GM21717 (cell line): ENCODE measurements around the gene MGAT4B.

ENCODE experiments used
- ATAC-seq: cut with Tn5 transposase; IDR thresholded peaks from one replicate; pipeline ENCODE4 v1.9.1; 2021; ENCODE audit warnings: mild to moderate bottlenecking, moderate library complexity; ENCODE audit not compliant: unreplicated experiment

Gene MGAT4B

DNA sequence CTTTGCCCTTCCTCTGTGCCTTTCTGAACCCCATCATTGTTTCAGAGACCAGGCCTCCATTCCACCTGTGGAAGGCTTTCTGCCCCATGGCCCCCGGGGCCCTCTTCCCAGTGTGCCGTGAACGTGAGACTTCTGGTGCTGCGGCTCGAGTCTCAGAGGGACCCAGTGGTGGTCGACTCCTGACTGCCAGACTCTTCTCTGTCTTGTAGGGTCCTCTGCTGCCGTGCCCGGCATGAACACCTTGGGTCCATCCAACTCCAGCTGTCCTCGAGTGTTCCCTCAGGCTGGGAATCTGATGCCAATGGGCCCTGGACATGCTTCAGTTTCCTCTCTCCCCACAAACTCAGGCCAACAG is 33.0 kb downstream of the MGAT4B start:
- no peak for ATAC-seq

DNA sequence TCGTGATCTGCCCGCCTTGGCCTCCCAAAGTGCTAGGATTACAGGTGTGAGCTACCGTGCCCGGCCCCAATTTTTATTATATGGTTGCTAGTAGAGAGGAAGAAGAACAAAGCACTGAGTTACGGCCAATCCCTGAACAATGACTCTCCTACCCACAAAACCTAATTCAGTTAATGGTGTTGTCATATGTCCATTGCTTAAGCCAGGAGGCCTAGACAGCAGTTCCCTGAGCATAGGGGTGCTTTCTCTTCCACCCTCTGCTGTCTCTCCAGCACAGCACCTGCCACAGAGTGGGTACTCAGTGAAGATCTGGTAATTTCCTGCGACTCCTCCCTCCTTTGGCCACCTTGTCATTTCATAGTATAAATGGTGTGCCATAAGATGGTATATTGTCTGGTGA is 34.3 kb downstream of the MGAT4B start:
- ATAC-seq, result no peak

- ATAC-seq, result no peak
These were observed 35.3 kb downstream of the MGAT4B start for GRCh38 chr5:179771311-179771895.

- no peak for ATAC-seq
These were observed 36.9 kb downstream of the MGAT4B start for GRCh38 chr5:179769796-179770195.

DNA sequence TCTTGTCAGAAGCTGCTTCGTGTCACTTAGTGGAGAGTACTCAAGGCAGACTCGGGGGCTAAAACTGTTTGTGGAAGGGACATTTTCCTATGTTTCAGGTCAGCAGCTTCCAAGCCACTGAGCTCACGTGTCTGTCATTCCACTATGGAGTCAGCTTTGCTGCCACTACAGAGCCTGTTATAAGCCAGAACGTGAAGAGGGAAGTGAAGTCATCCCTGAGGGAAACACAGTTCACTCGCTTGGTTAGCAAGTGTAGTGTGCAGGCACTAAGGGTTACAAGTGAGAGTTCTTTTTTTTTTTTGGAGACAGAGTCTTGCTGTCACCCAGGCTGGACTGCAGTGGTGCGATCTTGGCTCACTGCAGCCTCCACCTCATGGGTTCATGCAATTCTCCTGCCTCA is 37.4 kb downstream of the MGAT4B start:
- no peak for ATAC-seq

- ATAC-seq, result no peak
These were observed 38.2 kb downstream of the MGAT4B start for GRCh38 chr5:179768326-179769085.

DNA sequence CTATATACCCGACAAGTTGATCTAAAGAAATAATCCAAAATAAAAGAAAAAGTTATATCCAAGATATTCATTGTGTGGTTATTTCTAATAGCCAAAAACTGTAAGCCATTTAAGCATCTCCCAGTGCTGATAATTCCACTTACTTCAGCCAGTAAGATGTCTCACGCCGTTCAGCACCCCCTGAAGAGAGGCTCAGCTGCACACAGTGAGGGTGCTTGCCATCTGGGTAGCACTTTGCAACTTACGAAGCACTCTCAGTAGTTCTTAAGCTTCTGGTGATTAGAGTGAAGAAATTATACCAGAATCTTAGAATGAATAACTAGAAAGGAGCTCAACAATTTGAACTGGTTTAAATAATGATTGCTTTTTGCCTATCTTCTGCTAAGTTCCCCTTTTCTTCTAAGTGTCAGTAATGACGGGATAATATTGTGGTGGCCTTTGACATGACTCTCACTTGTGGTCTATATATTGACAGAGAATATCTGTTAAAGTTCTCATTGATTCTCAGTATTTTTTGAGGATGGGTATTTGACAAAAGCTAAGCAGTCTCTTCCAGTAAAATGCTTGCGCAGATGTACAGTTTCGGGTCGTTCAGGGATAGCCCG is 39.1 kb downstream of the MGAT4B start:
- no peak for ATAC-seq

DNA sequence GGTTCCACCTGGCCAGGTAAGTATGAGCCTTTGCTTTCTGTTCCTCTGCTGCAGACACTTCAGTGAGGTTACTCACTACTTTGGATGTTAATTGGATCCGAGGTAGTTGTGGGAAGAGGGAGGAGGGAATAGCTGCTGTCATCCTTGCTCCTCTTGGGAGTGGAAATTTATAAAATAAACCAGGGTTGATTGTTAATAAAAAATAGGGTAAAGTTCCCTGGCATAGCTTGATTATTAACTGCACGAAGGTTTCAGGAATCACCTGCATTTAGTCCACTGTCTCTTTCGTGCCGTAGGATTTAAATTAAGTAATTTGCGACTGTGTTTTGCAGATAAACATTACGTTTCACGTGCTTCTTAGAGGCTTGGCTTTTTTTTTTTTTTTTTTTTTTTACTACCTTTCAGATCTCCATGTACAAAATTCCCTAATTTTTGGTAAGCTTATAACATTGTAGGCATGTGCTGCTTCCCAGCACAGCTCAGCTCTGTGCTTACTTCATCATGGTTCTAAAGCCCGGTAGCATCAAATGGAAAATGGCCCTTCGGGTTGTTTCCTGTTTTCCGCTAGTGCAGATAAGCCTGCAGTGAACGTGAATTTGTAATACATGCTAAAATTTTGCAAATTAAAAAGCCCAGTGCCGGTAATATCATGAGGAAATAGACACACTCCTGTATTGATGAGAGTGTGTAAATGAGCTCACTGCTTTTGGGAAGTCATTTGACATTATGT is 39.8 kb downstream of the MGAT4B start:
- no peak for ATAC-seq

DNA sequence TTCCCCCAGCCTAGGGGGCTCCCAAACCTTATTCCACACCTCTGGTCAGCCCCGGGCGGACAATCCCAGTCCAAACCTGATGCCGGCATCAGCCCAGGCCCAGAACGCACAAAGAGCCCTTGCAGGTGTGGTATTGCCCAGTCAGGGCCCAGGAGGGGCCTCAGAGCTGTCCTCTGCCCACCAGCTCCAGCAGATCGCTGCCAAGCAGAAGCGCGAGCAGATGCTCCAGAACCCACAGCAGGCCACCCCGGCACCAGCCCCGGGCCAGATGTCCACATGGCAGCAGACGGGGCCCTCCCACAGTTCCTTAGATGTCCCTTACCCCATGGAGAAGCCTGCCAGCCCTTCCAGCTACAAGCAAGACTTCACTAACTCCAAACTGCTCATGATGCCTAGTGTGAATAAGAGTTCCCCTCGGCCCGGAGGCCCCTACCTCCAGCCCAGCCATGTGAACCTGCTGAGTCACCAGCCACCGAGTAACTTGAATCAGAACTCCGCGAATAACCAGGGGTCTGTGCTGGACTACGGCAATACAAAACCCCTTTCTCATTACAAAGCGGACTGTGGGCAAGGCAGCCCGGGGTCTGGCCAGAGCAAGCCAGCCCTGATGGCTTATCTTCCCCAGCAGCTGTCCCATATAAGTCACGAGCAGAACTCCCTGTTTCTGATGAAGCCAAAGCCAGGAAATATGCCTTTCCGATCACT is 40.5 kb downstream of the MGAT4B start:
- ATAC-seq, result no peak

DNA sequence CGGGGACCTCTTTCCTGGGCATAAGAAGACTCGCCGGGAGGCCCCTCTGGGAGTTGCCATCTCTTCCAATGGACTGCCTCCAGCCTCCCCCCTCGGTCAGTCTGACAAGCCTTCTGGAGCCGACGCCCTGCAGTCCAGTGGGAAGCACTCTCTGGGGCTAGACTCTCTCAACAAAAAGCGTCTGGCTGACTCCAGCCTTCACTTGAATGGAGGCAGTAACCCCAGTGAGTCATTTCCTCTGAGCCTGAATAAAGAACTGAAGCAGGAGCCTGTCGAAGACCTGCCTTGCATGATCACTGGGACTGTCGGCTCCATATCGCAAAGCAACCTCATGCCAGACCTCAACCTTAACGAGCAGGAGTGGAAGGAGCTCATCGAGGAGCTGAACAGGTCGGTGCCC is 41.3 kb downstream of the MGAT4B start:
- no peak for ATAC-seq

DNA sequence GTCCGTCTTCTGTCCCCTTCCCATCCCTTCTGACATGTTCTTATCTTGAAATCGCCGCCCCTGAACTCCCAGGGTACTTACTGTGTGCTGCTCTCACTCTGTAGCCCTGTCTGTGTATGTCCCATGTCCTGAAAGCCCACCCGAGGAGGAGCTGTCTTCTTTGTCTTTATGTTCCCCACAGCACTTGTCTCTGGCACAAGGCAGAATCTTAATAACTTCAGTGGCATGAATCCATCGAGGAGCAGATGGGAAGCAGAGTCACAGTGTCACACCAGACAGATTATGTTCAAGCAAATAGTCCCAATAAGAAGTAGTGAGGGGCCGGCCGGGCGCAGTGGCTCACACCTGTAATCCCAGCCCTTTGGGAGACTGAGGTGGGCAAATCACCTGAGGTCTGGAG is 42.6 kb downstream of the MGAT4B start:
- ATAC-seq, result no peak

DNA sequence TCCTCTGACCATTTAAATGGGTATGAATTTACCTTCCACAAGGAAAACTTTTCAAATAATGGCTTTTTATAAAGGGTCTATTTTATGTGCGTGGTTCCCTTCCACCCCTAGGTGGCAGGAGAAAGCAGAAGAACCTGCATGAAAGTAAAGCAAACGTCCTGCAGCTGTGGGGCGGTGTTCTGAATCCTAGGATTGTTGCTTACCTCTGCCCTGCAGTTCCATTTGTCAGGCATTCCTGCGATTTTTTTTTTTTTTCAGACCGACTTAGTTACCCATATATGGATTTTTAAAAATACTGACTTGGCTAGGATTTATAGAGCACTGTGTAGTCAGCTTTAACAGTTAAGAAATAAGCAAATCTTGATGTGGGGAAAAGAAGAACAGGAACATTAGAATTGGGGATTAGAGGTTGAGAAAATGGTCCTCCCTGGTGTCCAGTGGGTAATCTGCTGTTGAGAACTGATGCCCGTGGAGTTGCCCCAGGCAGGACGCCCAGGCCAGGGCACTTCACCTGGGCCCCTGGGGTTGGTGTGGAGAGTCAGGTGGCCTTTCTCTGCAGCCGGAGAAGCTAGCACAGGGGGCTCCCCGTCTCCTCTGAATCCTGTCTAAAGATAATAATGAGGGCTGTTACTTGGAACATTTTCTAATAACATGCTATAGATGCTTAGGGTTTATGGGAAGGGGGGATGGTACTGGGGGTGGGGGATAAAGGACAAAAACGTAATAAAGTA is 43.3 kb downstream of the MGAT4B start:
- ATAC-seq, result peak; percentile 53

- no peak for ATAC-seq
These were observed 43.9 kb downstream of the MGAT4B start for GRCh38 chr5:179762781-179763176.

- peak; percentile 44 for ATAC-seq
These were observed 44.4 kb downstream of the MGAT4B start for GRCh38 chr5:179762079-179762780.

DNA sequence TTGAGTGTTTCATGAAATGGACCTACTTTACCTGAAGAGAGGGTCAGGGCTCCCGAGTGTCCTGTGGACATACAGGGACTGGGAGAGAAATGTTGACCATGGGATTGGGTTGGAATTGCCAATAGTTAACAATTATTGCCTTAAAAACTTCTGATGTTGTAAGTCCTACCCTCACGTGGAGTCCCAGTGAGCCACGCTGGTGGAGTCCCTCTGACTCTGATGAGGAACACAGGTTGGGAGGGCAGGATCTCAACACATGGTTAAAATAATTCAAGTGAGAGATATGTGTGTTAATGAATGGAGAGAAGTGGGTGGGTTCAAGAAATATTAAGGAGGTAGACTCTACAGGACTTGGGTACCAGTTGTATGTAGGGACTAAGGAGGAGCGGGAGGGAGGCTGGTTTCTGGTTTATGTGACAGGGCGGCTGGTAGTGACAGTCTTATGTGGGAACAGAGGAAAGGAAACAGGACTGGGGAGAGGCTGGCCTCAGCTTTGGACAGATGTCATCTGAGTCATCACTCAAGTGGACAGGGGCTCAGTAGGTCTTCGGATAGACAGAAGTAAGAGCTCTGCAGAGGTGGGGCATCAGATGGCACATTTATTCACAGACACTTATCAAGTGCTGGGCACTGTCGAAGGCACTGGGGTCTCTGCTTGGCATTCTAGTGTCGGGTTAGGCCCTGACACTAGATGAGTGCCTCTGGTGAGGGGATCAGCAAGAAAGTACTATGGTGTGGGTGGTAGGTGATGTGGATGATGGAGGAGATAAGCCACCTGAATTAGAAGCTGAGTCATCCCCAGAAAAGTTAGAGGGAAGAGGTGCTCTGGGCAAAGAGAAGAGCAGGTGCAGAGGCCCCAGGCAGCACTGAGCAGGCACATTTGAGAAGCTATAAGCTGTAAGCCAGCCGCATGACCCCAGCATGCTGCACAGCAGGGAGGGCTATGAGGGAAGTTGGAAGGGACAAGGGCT is 46.8 kb downstream of the MGAT4B start:
- ATAC-seq, result no peak

DNA sequence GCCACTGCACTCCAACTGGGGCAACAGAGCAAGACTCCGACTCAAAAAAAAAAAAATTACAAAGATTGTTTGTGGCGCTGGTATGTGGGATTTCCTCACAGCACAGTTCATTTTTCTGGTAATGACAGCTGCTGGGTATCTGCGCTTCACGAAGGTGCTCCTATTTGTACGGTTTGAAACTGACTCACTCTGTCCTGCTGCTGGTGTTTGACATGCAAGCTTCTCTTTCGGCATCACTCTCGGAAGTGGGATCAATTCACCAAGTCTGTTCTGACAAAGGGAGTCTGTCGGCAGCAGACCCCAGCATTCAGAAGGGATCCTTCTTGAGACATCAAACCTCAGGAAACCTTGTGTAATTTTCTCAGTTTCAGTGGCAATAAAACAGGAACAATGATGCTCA is 47.7 kb downstream of the MGAT4B start:
- ATAC-seq, result no peak

GRCh38 chr5:179755022-179755421 is 51.6 kb downstream of the MGAT4B start:
- ATAC-seq, result no peak

DNA sequence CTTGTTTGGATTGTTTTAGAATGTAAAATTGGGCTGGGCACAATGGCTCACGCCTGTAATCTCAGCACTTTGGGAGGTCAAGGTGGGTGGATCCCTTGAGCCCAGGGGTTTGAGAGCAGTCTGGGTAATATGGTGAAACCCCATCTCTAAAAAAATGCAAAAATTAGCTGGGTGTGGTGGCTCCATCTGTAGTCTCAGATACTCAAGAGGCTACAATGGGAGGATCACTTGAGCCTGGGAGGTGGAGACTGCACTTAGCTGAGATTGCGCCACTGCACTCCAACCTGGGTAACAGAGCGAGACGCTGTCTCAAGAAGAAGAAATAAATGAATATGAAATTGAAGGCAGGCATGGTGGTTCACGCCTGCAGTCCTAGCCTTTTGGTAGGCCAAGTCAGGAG is 52.7 kb downstream of the MGAT4B start:
- ATAC-seq, result no peak
